ENCODE data around the gene ZNF784. TPM values are rescaled to one million over a fixed set of nuclear protein-coding genes. Genes with fewer than 3 reads are reported as not detected.

The ZNF784 gene
- total RNA-seq, 4 donors from 2014 or later: 1.3 to 6.0 (median 2.3) TPM

DNA sequence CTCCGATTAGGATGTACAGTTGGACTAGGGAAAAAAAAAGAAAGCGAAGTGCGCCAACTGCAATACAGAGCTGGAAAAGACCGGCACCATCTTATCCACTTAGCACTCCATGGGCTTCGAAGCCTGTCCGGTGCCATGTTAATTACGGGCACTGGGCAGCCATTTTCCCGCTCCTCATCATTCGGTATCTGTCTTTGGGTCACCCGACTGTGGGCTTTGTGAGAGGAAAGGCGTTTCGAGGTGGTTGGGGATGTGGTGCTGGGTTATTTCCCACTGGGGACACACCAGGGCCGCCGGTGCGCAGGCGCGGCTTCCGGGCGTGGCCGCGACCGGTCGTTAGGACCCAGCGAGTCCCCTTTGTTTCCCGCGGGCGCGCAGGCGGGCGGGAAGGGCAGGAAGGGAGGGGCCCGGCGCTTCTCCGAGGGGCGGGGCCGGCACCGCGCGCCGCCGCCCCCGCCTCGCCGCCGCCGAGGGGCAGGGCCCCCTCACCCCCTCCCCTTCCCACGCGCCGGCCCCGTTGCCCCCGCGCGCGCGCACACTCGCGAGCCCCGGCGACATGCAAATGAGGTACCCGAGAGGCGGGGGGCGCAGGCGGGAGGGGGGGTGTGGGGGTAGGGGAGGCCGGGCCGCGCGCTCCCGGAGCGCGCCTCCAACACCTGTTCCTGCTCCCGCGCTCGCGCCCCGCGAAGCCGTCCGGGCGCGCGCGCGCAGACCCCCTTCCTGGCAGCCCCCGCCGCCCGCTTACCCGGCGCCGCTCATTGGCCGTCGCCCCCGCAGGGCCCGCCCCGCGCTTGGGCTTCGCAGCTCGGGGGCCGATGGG is 24.3 kb downstream of the ZNF784 start, which contains the start of gene ZNF524:
TSS of gene ZNF524 (plus strand) at position 447 of the 820 bp plus-strand sequence. CDS start 1,825 bp downstream, outside the sequence.
- TF ChIP-seq CTCF (IDR thresholded peaks at IDR 0.05; ENCODE audit: low read depth): no peak

DNA sequence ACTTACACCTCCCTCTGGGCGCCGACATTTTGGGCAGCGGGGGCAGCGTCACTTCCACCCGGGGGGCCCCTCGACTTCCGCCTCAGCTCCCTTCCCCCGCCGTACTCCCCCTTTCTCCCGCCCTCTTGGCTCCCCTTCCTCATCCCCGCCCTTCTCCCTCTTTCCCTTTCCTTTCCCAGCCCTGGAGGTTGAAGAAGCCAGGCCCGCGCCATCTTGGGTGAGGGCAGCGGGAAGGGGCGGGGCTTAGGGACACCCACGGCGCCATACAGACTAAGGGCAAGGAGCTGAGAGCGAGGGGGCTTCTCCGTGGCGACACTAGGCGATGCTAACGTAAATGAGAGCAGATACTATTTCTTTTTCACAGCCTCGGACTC is 24.9 kb downstream of the ZNF784 start, which contains the start of gene FIZ1:
TSS of gene FIZ1 (minus strand) at position 50 of the 374 bp plus-strand sequence. CDS start 1,652 bp downstream, outside the sequence.
- no peak for TF ChIP-seq CTCF (IDR thresholded peaks at IDR 0.05; ENCODE audit: low read depth)

DNA sequence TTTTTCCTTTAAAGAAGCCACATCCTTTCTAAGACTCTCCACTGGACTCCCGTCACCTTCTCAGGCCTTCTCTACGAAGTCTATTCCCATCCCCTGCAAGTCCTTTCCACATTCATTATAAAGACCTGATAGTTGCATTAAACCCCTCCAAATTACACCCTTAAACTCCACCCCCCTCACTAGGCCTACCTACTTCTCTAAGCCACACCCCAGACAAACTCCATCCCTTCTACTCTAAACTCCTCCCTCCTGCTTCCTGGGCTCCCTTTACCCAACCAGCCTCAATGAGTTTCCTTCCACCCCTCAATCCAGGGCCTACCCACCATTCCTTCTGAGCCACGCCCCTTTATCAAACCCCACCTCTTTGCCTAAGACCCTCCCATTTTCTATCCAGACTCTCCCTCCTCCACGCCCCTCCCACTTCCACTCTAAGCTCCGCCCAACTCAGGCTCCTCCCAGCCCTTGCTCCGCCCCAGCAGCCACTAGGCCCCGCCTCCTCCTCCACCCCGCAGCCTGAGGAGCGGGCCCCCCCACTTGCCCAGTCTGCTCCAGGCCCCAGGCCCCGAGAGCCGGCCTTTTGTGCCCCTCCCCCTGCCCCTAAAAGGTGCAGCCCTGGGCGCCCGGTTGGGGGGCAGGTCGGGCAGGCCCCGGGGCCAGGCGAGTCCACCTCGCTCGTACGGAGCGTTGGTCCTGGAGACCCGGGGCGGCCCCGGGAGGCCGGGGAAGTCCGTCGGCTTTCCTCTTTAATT is 25.5 kb downstream of the ZNF784 start:
- no peak for TF ChIP-seq CTCF (IDR thresholded peaks at IDR 0.05; ENCODE audit: low read depth)

DNA sequence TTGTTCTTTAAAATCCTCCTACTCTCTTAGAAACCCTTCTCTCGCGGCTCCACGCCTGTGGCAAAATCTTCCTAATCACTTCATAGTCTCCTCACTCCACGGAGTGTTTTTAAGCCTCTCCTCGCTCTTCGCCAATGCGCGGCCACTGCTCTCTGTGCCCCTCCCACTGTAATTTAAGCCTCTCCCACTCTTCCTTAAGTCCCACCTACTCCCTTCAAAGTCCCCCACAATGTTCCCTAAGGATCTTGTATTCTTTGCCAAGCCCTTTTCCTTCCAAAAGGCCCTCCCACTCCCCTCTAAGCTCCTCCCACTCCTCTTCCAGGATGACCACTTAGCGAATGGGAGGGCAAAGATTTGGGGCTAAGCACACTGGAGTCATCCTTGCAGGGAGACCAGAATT is 26.3 kb downstream of the ZNF784 start:
- no peak for TF ChIP-seq CTCF (IDR thresholded peaks at IDR 0.05; ENCODE audit: low read depth)

DNA sequence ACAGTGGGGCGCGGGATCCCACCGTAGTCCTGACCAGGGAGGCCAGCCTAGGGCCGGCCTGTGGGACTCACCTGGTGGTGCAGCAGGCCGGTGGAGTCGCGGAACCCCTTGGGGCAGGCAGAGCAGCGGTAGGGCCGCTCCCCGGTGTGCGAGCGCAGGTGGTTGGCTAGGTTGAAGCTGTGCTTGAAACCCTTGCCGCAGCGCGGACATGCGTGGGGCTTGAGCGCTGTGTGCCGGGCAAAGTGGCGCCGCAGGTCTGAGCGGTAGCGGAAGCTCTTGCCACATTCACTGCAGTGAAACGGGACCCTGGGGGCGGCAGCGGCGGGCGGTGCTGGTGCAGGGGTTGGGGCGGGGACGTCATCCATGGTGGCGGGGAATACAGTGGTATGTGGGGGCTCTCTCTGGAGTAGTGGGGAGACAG is 26.9 kb downstream of the ZNF784 start:
- TF ChIP-seq CTCF (IDR thresholded peaks at IDR 0.05; ENCODE audit: low read depth): no peak

GRCh38 chr19:55596304-55596703 is 28.1 kb downstream of the ZNF784 start:
- no peak for TF ChIP-seq CTCF (IDR thresholded peaks at IDR 0.05; ENCODE audit: low read depth)

DNA sequence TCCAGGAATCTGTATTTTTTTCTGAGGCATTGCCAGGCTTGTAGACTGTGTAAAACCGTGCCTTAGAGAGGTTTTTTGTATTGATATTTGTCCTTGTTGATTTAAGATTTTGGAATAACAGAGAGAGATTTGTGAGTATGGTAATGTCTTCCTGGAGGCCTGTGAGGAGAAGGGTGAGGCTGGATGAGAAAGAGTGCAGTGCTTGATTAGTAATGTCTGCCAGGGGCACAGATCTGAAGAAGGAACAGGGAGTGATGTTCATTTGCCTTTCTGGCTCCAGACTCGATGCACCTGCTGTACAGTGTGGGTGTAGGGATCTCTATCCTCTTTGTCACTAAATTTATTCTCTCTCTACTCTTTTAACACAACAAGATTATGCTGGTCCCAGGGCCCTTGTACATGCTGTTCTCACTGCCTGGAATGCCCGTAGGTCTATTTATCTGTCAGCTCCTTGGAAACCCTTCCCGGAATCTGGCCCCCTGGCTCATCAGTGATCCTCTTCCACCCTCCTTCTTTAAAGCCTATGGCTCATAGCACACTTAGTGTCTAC is 29.3 kb downstream of the ZNF784 start:
- no peak for TF ChIP-seq CTCF (IDR thresholded peaks at IDR 0.05; ENCODE audit: low read depth)

Measured in subcutaneous adipose tissue (tissue), 4 donors.